ENCODE measurements around the gene DAB1.

- TF ChIP-seq, protein P1, sequence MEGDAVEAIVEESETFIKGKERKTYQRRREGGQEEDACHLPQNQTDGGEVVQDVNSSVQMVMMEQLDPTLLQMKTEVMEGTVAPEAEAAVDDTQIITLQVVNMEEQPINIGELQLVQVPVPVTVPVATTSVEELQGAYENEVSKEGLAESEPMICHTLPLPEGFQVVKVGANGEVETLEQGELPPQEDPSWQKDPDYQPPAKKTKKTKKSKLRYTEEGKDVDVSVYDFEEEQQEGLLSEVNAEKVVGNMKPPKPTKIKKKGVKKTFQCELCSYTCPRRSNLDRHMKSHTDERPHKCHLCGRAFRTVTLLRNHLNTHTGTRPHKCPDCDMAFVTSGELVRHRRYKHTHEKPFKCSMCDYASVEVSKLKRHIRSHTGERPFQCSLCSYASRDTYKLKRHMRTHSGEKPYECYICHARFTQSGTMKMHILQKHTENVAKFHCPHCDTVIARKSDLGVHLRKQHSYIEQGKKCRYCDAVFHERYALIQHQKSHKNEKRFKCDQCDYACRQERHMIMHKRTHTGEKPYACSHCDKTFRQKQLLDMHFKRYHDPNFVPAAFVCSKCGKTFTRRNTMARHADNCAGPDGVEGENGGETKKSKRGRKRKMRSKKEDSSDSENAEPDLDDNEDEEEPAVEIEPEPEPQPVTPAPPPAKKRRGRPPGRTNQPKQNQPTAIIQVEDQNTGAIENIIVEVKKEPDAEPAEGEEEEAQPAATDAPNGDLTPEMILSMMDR (IDR thresholded peaks at IDR 0.05; ENCODE audit: low read depth, low read length, poor library complexity, severe bottlenecking): no peak
- TF ChIP-seq EZH2phosphoT487 (IDR thresholded peaks at IDR 0.05; ENCODE audit: borderline replicate concordance, low read length): no peak
These were observed 116.3 kb downstream of the DAB1 start for GRCh38 chr1:57307392-57308170.

Measured in DOHH2 (cell line).